WI38 (cell line): ENCODE results near the gene SLC41A3.

Source experiments
- H3K4me3 ChIP-seq: 2 replicates; pipeline ENCODE4 v1.5.1; 2011; ENCODE audit warnings: low read depth, mild to moderate bottlenecking, control low read depth, low read length
- CTCF ChIP-seq: IDR thresholded peaks from 2 replicates; pipeline ENCODE4 v1.5.1; 2012; ENCODE audit warnings: low read depth, mild to moderate bottlenecking, control low read depth, low read length

SLC41A3 gene

GRCh38 chr3:126118591-126118990 lies 34.7 kb upstream of the SLC41A3 start:
- TF ChIP-seq CTCF: no peak
- H3K4me3 ChIP-seq: no peak overlapping the region

- no peak for TF ChIP-seq CTCF
- H3K4me3 ChIP-seq: no peak overlapping the region
Measured at GRCh38 chr3:126117786-126118185, 33.9 kb upstream of the SLC41A3 start.

GRCh38 chr3:126117212-126117611 lies 33.3 kb upstream of the SLC41A3 start:
- no peak overlapping the region for H3K4me3 ChIP-seq
- TF ChIP-seq CTCF: no peak

GRCh38 chr3:126116526-126116925 lies 32.6 kb upstream of the SLC41A3 start:
- no peak for TF ChIP-seq CTCF
- H3K4me3 ChIP-seq: no peak overlapping the region

- no peak overlapping the region for H3K4me3 ChIP-seq
- no peak for TF ChIP-seq CTCF
Measured at GRCh38 chr3:126114443-126115386, 30.8 kb upstream of the SLC41A3 start.

GRCh38 chr3:126113733-126114442 lies 30.0 kb upstream of the SLC41A3 start:
- peak; percentile 34; the same call in 1 of the 2 replicates for TF ChIP-seq CTCF
- H3K4me3 ChIP-seq: no peak overlapping the region

GRCh38 chr3:126113238-126113555 lies 29.3 kb upstream of the SLC41A3 start:
- H3K4me3 ChIP-seq: no peak overlapping the region
- TF ChIP-seq CTCF: no peak
